ENCODE measurements around the gene PNO1.

DNA sequence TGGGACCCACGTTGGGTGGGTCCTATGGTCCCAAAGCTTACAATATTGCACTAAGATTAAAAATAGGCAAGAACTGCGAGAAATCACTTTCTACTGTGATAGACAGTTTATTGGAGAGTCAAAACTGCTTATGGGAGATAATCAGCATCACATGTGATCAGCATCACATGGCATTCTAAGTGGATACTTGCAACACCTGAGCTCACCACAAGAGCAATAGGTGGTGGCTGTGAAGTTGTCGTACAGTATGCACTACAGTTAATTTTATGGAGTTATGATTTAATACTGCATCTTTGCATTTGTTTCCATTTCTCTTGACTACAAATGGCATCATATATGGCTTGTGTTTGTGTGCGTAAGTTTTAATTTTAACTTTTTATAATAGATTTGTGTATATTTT is 11.6 kb downstream of the PNO1 start:
- TF ChIP-seq, protein P1, sequence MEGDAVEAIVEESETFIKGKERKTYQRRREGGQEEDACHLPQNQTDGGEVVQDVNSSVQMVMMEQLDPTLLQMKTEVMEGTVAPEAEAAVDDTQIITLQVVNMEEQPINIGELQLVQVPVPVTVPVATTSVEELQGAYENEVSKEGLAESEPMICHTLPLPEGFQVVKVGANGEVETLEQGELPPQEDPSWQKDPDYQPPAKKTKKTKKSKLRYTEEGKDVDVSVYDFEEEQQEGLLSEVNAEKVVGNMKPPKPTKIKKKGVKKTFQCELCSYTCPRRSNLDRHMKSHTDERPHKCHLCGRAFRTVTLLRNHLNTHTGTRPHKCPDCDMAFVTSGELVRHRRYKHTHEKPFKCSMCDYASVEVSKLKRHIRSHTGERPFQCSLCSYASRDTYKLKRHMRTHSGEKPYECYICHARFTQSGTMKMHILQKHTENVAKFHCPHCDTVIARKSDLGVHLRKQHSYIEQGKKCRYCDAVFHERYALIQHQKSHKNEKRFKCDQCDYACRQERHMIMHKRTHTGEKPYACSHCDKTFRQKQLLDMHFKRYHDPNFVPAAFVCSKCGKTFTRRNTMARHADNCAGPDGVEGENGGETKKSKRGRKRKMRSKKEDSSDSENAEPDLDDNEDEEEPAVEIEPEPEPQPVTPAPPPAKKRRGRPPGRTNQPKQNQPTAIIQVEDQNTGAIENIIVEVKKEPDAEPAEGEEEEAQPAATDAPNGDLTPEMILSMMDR (IDR thresholded peaks at IDR 0.05) = no peak
- TF ChIP-seq POLR2A (IDR thresholded peaks at IDR 0.05) = no peak

Data from adrenal gland (tissue), 5 donors.